Breast epithelium (tissue), 4 donors: ENCODE data around the gene POMT1. TPM values are rescaled to one million over a fixed set of nuclear protein-coding genes. Genes with fewer than 3 reads are reported as not detected.
"Not testable (repeated sequence)": the region's sequence is repeated elsewhere in the genome, so short reads cannot be mapped to it uniquely, and the experiment has no call there.

Experiments
- DNase-seq, 2 donors: peaks; one replicate each; pipeline ENCODE4 v3.0.0-alpha.2; 2019; ENCODE audit warnings: low spot score in 2 of 2
- H3K27ac ChIP-seq, 2 donors: fragments of 200-600 bp; sonication (generic) in 1 of 2; one replicate each; pipeline ENCODE4 v1.5.1; 2016 to 2019; ENCODE audit warnings: mild to moderate bottlenecking in 1 of 2
- H3K27me3 ChIP-seq, 2 donors: fragments of 200-600 bp; sonication (generic) in 1 of 2; one replicate each; pipeline versions ENCODE4 v1.5.1 to v1.6.0; 2017 to 2019; ENCODE audit warnings: control low read depth in 1 of 2, mild to moderate bottlenecking in 1 of 2
- H3K36me3 ChIP-seq: fragments of 200-600 bp; one replicate; pipeline ENCODE4 v1.5.1; 2019
- H3K4me1 ChIP-seq, 2 donors: fragments of 200-600 bp; sonication (generic); one replicate each; pipeline ENCODE4 v1.5.1; 2016 to 2019; ENCODE audit warnings: control low read depth in 1 of 2
- H3K4me3 ChIP-seq, 3 donors: fragments of 200-600 bp; sonication (generic); 1 replicate in 2 of 3; 2 replicates in 1 of 3; pipeline ENCODE4 v1.5.1; 2016 to 2019; ENCODE audit warnings: mild to moderate bottlenecking in 3 of 3, moderate library complexity in 2 of 3
- H3K9me3 ChIP-seq, 2 donors: fragments of 200-600 bp; sonication (generic) in 1 of 2; one replicate each; pipeline ENCODE4 v1.5.1; 2016 to 2019; ENCODE audit warnings: control low read depth in 1 of 2
- POLR2A ChIP-seq: fragments of 450-650 bp; IDR thresholded peaks from one replicate; pipeline ENCODE4 v1.6.1; 2016; ENCODE audit warnings: antibody characterized with exemption, mild to moderate bottlenecking, moderate library complexity
- POLR2AphosphoS5 ChIP-seq, 3 donors: sonication (generic); formaldehyde crosslinking; IDR thresholded peaks; one replicate each; pipeline ENCODE4 v1.6.1; 2017; ENCODE audit warnings: antibody characterized with exemption in 3 of 3
- intact Hi-C: fragments of 100-400 bp; cut with DNase I; formaldehyde crosslinking; loops from one replicate; pipeline ENCODE4 v1.15.1; 2023; ENCODE audit warnings: low total_unique reads
- total RNA-seq, 3 donors: library from RNA; depleted of rRNA; stranded (reverse); fragments of >200 nt; gene quantifications; one replicate each; pipeline ENCODE4 v1.1.0, GENCODE V29; 2016
- TF ChIP-seq, protein P1 (sequence below), 3 donors: fragments of 450-650 bp; IDR thresholded peaks; one replicate each; pipeline ENCODE4 v1.5.1; 2016 to 2017; ENCODE audit warnings: antibody characterized with exemption in 3 of 3, mild to moderate bottlenecking in 3 of 3, moderate library complexity in 3 of 3

POMT1 gene
- total RNA-seq, 3 donors from 2014 or later = 26.5 to 45.7 (median 26.6) TPM

GRCh38 chr9:131539223-131539923 lies 36.7 kb downstream of the POMT1 start:
- Histone ChIP-seq H3K4me3 (no peak overlapping the region), H3K27me3 (no peaks in the 10 kb centered on the region), H3K36me3 (no peaks in the 10 kb centered on the region), H3K4me1 (no peaks in the 10 kb centered on the region), H3K9me3 (peaks cover 19 to 23% of the 10 kb centered on the region in 2 donors), H3K27ac (no peak overlapping the region)
- intact Hi-C loops = no loop called here
- TF ChIP-seq POLR2A = no peak
- DNase-seq = no peak

- TF ChIP-seq POLR2AphosphoS5 (IDR thresholded peaks at IDR 0.05) (no peak), POLR2A (no peak)
- TF ChIP-seq, protein P1, sequence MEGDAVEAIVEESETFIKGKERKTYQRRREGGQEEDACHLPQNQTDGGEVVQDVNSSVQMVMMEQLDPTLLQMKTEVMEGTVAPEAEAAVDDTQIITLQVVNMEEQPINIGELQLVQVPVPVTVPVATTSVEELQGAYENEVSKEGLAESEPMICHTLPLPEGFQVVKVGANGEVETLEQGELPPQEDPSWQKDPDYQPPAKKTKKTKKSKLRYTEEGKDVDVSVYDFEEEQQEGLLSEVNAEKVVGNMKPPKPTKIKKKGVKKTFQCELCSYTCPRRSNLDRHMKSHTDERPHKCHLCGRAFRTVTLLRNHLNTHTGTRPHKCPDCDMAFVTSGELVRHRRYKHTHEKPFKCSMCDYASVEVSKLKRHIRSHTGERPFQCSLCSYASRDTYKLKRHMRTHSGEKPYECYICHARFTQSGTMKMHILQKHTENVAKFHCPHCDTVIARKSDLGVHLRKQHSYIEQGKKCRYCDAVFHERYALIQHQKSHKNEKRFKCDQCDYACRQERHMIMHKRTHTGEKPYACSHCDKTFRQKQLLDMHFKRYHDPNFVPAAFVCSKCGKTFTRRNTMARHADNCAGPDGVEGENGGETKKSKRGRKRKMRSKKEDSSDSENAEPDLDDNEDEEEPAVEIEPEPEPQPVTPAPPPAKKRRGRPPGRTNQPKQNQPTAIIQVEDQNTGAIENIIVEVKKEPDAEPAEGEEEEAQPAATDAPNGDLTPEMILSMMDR (IDR thresholded peaks at IDR 0.05) = no peak
These were observed 40.4 kb downstream of the POMT1 start for GRCh38 chr9:131543141-131543540.

DNA sequence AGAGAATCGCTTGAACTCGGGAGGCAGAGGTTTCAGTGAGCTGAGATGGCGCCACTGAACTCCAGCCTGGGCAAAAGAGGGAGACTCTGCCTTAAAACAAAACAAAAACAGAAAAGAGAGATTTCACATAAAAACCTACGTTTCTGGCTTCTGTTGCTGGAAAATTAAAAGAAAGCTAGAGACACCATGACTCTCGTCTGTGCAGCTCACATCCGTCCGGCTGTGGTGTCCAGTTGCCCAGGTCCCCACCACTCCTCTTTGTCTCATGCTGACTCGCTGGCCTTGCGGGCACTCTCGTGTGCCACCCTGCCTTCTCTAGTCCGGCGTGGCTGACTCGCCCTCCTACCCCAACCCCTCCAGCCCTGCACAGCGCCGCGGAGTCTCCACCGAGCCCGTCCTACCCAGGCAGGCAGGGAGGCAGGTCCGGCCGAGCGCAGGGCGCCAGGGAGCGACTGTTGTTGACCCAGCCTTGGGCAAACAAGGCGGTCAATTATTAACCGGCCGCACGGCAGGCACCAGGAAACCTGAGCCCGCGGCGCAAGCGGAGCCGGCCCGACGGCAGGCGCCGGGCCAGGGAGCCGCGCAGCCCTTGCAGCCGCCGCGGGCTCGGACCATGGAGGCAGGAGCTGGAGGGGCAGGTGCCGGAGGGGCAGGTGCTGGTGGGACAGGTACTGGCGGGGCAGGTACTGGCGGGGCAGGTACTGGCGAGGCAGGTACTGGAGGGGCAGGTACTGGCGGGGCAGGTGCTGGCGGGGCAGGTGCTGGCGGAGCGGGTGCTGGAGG lies 42.5 kb downstream of the POMT1 start, which contains the start of gene PRRT1B:
Gene PRRT1B, plus strand, starts transcription at position 521 of the 783 bp plus-strand sequence. Its CDS starts 93 bp downstream, at position 614.
- intact Hi-C loops = no loop called here
- TF ChIP-seq, protein P1 (IDR thresholded peaks at IDR 0.05) = no peak
- TF ChIP-seq POLR2A (no peak), POLR2AphosphoS5 (IDR thresholded peaks at IDR 0.05) (no peak)
- peaks cover 0 to 7% of the 10 kb centered on the region in 2 donors for H3K4me1 ChIP-seq
- DNase-seq = peak in 1 of 2 donors; percentile 83
- peak within 1 kb of the TSS in 2 of 3 donors; percentile 35 to 52 for H3K4me3 ChIP-seq
- peaks cover 12 to 20% of the 10 kb centered on the region in 2 donors for H3K27me3 ChIP-seq
- no peak within 1 kb of the TSS for H3K27ac ChIP-seq
- H3K36me3 ChIP-seq = no peaks in the 10 kb centered on the region
- peaks cover 20 to 23% of the 10 kb centered on the region in 2 donors for H3K9me3 ChIP-seq

More at GRCh38 chr9:131543141-131543540, 40.4 kb downstream of the POMT1 start:
- H3K27me3 ChIP-seq = peaks cover 12 to 20% of the 10 kb centered on the region in 2 donors
- no peak for DNase-seq
- H3K27ac ChIP-seq = no peak overlapping the region
- no peak overlapping the region for H3K4me3 ChIP-seq
- intact Hi-C loops = no loop called here
- H3K4me1 ChIP-seq = peaks cover 0 to 7% of the 10 kb centered on the region in 2 donors
- H3K9me3 ChIP-seq = peaks cover 20 to 23% of the 10 kb centered on the region in 2 donors
- H3K36me3 ChIP-seq = no peaks in the 10 kb centered on the region

GRCh38 chr9:131545786-131546335 lies 43.1 kb downstream of the POMT1 start:
- no peak overlapping the region for H3K27ac ChIP-seq
- H3K27me3 ChIP-seq = peaks cover 12 to 20% of the 10 kb centered on the region in 2 donors
- TF ChIP-seq, protein P1 (IDR thresholded peaks at IDR 0.05) = no peak
- TF ChIP-seq POLR2AphosphoS5 (IDR thresholded peaks at IDR 0.05) (no peak), POLR2A (no peak)
- H3K4me3 ChIP-seq = peak overlapping the region in 2 of 3 donors; percentile 35 to 52
- H3K36me3 ChIP-seq = no peaks in the 10 kb centered on the region
- peaks cover 20 to 23% of the 10 kb centered on the region in 2 donors for H3K9me3 ChIP-seq
- DNase-seq = no peak
- intact Hi-C loops = no loop called here
- peaks cover 0 to 7% of the 10 kb centered on the region in 2 donors for H3K4me1 ChIP-seq

DNA sequence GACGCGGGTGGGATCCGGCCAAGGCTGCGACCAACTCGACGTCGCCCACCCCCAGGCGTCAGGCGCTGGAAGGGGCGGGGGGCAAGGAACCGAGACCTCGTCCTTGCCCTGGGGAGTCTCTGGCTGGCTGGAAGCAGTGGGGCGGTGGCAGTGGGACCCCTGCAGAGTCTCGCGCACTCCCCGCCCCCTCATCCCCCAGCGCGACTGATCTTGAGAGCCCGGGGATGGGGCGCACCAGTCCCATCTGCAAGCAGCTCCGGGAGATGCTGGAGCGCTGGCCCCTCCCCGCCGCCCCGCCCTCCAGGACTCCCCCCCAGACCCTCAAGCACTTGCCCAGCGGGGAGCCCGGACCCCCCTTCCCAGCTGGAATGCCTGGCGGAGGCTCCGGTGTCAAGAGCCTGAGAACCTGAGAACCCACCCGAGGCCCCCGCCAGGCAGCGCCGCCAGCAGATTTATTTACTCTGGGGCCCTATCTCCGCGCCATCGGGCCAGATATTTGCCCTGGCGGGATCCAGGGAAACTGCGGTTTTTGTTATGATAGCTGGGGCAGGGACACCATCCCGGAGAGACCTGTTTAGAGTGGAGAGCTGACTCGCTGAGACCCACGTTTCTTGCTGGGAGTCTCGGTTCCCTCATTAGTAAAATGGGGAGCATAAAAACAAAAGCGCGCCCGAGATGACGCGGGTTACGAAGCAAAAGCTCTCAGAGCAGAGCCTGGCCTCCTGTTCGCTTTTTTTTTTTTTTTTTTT lies 43.8 kb downstream of the POMT1 start:
- peaks cover 12 to 20% of the 10 kb centered on the region in 2 donors for H3K27me3 ChIP-seq
- peaks cover 20 to 23% of the 10 kb centered on the region in 2 donors for H3K9me3 ChIP-seq
- TF ChIP-seq POLR2AphosphoS5 (IDR thresholded peaks at IDR 0.05) = no peak
- TF ChIP-seq POLR2A = no peak
- TF ChIP-seq, protein P1 (IDR thresholded peaks at IDR 0.05) = no peak
- H3K4me1 ChIP-seq = peaks cover 0 to 7% of the 10 kb centered on the region in 2 donors
- intact Hi-C loops = no loop called here
- H3K36me3 ChIP-seq = no peaks in the 10 kb centered on the region
- H3K4me3 ChIP-seq = peak overlapping the region; percentile 7 to 52 (median 35)
- no peak overlapping the region for H3K27ac ChIP-seq
- DNase-seq = no peak

DNA sequence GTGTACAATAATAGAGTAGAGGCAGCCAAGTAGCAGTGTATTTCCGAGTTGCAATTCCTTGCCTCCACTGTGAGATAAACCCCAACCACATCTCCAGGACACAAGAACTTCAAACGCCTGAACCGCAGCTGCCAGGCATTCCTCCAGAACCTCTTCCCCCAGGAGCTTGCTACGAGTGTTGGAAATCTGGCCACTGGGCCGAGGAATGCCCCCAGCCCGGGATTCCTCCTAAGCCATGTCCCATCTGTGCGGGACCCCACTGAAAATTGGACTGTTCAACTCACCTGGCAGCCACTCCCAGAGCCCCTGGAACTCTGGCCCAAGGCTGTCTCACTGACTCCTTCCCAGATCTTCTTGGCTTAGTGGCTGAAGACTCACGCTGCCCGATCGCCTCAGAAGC lies 46.5 kb downstream of the POMT1 start:
- H3K27ac ChIP-seq, DNase-seq, H3K9me3 ChIP-seq, H3K4me3 ChIP-seq, intact Hi-C loops, H3K36me3 ChIP-seq, H3K4me1 ChIP-seq: not testable (repeated sequence)
- peaks cover 12 to 32% of the 10 kb centered on the region in 2 donors for H3K27me3 ChIP-seq

DNA sequence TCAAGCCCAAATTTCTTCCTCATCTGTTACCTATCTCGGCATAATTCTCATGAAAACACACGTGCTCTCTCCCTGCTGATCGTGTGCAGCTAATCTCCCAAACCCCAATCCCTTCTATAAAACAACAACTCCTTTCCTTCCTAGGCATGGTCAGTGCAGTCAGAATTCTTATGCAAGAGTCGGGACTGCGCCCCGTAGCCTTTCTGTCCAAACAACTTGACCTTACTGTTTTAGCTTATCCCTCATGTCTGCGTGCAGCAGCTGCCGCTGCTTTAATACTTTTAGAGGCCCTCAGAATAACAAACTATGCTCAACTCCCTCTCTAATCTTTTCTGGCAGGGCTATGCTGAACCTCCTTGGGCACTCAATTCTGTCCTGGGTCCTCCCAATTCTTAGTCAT lies 47.7 kb downstream of the POMT1 start:
- H3K4me3 ChIP-seq, DNase-seq, H3K9me3 ChIP-seq, H3K36me3 ChIP-seq, H3K27ac ChIP-seq, H3K4me1 ChIP-seq, intact Hi-C loops: not testable (repeated sequence)
- H3K27me3 ChIP-seq = peaks cover 14 to 41% of the 10 kb centered on the region in 2 donors
